CD4-positive, alpha-beta T cell treated with Interleukin-17A for 1 hour (primary cell): ENCODE data around the gene MORN1.

Experiments
- DNase-seq: peaks from one replicate; pipeline ENCODE4 v3.0.0-alpha.2; 2020

MORN1 gene

DNA sequence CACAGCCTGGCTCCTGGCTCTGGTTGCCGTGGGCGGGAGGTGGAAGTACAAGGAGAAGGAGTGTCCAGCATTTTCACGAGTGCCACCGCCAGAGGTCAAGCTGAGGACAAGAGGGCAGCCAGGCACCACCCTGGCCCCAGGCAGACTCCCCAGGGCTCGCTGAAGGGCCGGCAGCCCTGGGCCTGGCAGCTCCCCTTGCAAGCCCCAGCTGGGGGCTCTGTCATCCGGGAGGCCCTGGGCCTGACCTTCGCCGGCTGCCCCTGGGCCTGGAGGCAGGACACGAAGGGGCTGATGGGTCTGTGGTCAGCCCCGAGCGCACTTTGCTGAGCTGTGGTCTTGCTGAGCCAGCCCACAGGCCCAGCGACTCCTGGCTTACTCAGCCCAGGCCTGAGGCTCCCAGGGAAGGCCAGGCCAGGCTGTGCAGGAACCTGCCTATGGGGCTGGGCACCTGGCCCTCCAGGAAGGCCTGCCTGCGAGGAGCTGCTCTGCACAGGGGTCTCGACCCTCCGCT lies 74.8 kb downstream of the MORN1 start:
- DNase-seq = no peak

DNA sequence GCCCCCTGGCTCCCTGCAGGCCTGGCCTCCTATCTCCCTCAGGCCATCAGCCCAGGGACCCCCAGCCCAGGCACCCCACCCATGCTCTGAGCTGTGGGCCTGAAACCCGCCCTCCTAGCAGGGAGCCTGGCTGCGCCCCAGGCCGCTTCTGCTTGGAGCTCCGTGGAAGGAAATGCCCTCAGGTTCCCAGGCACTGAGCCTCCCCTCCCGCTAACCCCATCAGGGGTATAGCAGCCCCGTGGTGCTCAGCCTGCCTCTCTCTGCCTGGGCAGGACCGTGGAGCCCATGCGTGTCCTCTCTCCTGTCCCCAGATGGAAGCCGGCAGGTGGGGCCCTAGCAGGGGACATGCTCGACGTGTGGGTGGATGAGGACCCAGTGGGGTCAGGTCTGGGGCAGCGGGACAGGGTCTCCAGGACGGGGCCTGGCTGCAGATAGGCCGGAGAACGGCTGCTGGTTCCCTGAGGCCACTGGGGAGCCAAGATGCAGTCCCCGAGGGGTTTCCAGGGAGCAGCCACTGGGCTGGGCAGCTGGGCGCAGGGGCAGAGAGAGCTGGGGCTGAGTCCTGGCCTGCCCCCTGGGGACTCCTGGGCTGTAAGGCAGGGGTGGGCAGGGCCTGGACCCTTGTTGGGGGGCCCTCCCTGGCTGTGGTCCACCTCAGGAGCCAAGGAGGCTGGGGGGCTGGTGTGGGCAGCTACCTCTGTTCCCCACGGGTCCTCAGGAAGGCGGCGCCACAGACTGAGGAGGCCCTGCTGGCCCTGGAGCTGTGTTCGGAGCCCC lies 75.5 kb downstream of the MORN1 start:
- DNase-seq = no peak

DNA sequence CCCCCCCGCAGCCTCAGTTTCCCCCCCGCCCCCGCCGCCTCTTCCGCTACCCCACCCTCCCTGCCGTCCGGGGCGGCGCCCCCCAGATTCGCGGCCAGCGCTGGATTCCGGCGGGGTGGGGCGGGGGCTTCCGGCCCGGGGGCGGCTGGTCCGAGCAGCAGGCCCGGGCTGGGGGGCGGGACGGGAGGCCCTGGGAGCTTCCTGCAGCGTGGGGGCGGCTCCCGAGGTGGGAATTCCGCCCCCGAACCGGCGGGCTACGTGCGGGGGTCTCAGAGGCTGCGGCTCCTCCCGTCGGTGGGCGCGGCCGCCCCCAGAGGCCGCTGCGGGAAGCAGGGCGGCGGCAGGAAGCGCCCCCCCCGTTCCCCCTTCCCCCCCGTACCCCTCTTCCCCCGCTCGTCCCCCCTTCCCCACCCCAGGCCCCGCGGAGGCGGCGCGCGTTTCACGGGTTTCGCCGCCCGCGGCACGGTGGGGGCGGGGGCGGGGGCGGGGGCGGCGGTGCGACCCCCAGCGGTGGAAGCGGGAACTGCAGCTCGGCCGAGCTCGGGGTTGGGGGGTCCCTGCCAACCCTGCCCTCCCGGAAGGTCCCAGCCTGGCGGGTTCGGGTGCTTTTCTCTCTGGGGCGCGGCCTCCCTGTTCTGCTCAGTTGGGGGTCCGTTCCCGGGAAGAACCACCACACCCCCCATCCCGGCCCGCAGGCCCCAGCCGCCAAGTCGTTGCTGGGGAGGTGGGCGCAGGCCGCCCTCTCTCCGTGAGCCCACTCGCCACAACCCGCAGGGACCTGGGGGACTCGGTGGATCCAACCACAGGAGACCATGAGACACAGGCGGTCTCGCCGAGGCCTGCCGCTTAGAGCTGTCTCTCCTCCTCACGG lies 76.3 kb downstream of the MORN1 start:
- peak; percentile 73 for DNase-seq

DNA sequence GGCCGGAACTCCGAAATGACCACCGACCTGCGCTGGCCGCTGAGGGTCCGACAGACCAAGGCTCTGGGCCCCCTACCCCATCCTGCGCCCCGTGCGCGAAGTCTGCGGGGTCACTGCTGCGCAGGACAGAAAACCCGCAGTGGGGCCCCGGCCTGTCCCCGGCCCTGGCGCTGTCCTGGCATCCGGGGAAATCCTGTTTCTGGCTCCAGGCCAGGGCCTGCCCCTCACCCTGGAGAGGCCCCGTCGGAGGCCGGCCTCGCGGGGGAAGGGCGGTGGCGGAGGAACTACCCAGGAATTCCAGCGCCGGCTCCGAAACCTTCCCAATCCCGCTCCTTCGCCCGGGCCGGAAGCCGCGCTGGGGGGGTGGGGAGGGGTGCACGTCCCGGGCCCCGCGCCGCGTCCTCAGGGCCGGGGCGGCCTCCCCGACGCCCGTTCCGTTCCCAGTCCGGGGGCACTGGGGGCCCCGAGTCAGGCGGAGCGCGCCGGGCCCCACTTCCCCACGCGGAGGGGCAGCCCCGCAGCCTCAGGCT lies 77.0 kb downstream of the MORN1 start:
- DNase-seq = no peak

DNA sequence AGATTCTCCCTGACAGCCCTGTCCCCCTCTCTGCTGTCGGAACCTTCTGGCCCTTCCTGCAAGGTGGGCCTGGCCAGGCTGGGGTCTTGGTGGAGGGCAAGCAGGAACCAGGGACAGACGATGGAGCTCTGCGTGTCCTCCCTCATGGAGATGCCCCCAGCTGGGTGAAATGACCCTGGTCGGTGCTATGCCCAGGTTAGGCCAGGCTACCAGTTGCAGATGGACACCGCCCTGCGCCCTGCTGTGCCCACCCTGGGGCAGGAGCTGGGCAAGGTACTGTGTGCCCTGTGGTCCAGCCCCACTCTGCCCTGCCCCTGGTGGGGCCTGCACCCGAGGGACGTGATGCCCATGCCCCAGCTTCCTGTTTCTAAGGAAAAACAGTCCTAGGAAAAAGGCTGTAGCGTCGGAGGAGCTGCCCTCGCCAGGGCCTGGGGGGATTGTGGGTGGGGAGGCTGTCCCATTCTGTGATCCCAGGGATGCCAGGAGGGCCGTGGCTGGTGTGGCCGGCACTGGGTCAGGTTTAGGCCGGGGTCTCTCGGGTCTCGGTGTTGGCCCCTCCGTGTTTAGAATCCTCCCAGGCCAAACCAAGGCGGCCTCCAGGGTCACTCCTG lies 77.6 kb downstream of the MORN1 start:
- DNase-seq = no peak

DNA sequence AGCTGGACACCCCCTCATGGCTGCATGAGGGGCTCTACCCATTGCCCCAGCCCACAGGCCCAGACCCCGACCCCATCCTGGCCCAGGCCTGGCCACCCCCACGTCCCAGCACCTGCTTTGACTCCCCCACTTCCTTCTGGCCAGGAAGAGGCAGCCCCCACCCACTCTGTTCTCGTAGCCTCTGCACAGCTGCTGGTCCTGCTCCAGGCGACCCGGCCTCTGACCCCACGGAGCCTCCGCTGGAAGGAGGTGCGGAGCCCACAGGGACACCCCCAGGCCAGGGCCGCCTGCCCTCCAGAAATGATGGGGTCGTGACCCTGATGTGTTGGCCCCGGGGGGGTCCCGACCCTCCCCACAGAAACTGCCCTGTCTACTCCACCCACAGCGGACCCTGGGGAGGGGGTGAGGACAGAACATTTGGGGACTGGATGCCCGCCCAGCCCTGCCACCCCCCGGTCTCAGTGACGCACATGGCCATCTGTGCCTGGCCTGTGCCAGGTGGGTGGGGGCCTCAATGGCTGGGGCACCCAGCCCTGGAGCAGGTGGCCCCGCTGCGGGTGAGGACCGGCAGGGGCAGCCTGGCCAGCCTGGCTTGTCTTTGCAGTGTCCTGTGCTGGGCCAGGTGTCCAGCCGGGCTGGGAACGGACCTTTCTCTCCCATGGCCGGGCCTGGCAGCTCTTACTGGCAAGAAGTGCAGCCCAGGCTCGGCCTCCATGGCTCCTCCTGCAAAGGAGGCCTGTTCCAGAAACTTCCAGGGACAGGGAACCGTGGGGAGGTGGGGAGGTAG lies 78.6 kb downstream of the MORN1 start:
- no peak for DNase-seq

DNA sequence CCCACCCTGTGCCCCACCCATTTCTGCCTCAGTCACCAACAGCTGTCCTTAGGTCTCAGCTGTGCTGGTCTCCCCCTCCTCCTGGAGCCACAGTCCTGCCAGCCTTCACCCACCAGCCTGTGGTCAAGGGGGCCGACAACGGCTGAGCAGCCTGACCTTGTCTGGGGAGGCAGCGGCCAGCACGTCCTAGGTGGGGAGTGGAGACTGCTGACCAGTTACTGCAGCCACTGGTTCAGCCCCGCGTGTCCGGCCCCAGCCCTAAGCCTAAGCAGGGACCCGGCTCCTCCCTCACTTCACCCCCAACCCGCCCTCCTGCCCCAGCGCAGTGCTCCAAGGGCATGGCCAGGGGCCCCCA lies 79.2 kb downstream of the MORN1 start:
- no peak for DNase-seq

DNA sequence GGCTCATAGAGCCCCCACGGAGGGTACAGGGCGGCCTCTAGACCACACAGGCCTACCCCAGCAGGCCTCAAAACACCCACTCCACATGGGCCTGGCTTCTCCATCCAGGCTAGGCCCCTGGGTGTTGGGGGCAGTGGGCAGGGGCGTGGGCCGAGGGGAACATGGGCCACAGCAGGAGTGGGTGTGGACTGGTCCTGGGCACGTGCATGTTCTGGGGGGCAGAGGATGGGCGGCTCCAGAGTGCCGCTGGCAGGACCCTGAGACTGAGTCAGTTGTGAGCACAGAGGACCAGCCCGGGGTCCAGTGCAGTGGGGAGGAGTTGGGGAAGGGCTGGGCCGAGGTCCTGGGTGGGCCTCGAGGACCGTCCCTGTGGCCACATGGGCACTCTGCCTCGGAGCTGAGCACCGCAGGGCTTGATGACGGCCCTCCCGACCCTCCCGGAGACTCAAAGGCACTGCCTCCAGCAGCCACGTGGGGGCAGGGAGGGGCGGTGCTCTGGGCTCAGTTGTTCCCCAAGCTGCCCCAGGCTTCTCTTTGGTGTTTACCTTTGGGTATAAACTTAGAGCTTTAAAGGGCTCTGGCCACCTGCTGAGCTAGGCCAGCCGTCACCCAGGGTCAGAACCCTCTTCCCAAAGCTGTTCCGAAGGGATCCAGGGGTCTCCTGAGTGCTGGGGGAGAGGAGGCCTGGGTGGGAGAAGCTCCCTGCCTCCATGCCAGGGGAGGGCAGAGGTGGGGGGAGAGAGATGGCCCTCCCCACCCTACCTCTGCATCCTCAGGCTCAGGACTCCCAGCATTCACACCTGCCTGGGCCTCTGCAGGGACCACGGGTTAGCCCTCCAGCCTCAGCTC lies 79.9 kb downstream of the MORN1 start:
- DNase-seq = peak; percentile 62

DNA sequence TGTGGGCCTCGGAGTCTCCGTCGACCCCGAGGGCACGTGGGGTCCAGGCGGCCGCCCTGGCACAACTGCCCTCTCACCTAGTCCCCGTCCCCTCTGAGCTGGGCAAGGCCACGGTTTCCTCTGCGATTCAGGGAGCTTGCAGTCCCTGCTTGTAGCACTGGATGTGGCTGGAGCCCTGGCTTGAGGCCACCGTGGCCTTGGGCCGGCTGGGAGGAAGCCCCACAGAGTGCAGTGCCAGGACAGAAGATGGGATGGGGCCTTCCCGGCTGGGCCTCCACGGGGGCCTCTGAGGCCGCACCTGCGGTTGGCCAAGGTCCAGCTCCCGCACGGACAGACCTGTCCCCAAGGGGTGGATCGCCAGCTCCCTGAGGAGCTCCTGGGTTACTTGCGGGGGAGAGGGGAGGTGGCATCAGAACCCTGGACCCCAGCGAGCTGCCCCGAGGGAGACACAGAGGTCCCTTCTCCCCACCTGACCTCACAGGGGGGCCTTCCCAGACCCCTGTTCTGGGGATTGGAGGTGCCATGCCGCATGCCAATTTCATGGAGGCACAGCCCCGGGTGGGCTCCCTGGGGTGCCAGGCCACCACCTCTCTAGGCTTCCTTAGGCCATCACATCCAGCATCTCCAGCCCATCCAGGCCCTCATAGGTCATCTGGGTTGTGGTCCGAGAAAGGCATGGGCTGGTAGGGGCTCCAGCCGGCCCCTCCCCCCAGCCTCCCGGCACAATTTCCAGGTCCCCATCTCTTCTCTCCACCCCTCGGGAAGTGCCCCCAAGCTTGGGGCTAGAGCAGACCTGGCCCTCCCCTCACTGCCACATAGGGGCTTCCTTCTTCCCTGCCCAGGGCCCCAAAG lies 80.8 kb downstream of the MORN1 start:
- no peak for DNase-seq

DNA sequence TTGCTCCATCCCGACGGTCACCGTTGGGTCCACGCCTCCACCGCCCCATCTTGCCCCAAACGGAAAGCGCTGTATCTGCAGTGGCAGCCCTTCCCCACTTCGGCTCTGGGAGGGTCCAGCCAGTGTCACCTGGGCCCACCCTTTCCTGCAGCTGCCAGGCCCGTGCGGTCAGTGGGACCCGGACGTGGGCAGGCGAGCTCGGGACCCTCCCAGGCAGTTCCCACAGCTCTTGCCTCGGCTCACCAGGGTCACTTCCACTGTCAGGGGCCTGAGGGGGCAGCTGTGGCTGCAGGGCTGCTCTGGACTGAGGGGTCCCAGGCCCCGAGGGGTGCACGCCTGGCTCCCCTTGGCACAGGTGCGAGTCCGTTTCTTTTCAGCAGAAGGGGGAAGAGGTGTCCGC lies 82.5 kb downstream of the MORN1 start:
- no peak for DNase-seq

DNA sequence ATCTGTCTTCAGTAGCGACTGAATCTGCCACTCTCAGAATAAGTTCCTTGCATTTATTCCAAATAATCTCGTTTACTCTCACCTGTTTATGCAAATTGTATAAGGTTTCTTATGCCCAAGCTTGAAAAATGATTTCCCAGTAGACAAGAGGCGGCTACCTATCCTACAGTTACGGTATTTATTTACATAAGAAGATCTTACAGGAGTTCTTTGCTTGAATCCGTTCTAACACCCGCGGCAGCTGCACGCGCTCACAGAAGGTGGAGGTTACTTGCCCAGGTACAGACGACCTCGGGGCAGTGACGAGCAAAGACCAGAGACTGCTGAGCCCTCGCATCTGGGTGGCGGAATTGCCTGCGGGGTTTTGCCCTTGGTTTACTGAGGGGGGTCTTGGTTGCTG lies 83.4 kb downstream of the MORN1 start:
- DNase-seq = no peak

DNA sequence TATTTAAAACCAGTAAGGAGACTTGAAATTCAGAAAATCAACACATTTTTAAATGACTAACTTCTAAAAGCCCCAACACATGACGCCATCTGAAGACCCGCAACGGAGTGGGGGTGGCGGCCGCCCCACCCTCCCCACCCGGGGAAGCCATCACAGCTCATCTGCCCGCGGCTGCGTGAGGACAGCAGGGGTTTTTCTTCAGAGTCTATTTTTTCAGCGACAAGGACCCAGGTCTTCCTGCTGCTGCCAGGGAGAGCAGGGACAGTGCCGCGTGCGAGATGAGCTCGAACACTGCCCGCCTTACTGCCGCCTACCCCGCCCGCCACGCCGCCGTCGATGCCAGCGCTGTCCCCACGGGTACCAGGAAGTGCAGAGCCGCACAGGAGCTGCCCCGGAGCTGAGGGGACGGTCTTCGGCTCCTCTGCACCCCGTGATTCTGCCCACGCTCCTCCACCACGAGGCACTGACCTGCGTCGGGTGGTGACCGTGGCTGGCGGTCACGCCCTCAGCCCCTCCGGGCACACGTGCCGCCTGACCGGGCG lies 84.2 kb downstream of the MORN1 start:
- no peak for DNase-seq

DNA sequence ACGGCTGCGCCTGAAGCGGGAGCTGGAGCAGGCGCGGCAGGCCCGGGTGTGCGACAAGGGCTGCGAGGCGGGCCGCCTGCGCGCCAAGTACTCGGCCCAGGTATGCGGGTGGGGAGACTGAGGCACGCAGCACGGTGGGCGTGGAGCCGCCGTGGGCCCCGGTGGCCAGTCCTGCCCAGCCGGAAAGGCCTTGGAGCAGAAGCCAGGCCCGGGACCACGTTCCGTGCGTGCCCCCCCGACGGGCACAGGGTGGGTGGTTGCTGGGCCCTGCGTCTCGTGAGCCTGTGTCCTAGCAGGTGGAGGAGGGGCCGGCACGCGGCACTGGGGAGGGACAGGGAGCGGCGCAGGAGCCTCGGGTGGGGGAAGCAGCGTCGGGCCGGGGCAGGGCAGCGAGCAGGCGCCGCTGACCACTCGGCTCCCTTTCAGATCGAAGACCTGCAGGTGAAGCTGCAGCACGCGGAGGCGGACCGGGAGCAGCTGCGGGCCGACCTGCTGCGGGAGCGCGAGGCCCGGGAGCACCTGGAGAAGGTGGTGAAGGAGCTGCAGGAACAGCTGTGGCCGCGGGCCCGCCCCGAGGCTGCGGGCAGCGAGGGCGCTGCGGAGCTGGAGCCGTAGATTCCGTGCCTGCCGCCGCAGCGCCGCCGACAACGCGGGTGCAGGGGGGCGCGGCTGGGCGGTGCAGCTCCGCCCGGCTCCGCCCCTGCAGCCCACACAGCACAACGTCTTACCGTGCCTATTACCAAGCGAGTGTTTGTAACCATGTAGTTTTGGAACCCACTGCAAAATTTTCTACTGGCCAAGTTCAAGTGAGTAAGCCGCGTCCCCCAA lies 85.0 kb downstream of the MORN1 start:
- no peak for DNase-seq

DNA sequence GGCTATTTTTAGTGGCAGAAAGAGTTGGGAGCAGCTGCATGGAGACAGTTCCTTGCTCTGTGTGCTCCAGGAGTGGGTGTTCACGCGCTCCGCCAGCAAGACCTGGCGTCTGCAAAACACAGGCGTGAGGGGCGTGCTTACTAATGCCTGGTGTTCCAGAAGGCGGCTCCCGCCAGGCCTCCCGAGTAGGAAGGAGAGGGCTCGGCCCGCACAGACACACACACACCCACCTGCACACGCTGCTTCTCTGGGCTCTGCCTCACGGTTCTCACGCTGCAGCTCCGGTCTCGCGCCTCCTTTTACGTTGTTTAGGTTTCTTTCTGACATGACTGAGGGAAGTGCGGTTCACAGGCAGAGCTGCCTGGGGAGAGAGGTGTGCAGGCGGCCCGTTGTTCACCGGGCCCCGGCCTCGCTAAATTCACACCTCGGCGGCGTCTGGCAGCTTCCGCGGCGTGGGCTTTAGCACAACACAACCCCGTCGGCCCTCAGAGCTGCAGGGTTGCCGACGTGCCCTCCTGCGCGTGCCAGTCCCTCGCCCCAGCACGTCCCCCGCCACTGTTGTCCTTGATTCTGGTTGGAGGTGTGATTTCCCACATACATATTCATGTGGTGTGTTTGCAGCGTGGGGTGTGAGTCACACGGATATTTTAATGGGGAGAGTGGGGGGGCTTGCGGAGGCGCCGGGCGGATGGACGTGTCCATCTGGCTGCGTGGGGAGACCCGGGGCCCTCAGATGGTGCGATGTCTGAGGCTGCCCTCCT lies 86.3 kb downstream of the MORN1 start:
- peak; percentile 48 for DNase-seq

DNA sequence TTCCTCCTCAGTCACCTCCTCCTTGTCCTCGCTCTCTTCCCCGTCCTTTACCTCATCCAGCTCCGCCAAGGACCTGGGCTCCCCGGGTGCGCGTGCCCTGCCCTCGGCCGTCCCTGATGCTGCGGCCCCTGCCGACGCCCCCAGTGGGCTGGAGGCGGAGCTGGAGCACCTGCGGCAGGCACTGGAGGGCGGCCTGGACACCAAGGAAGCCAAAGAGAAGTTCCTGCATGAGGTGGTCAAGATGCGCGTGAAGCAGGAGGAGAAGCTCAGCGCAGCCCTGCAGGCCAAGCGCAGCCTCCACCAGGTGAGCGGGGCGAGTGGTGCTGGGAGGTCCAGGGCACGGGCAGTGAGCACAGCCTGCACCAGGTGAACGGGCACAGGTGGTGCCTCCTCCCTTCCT lies 87.1 kb downstream of the MORN1 start:
- no peak for DNase-seq

DNA sequence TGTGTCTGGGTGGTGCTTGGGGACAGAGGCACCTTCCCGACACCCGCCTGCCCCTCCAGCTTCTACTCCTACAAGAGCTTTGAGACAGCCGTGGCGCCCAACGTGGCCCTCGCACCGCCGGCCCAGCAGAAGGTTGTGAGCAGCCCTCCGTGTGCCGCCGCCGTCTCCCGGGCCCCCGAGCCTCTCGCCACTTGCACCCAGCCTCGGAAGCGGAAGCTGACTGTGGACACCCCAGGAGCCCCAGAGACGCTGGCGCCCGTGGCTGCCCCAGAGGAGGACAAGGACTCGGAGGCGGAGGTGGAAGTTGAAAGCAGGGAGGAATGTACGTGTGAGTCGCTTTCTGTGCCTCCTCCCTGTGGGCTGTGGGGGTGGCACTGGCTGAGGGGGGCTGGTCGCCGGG lies 87.6 kb downstream of the MORN1 start:
- no peak for DNase-seq

DNA sequence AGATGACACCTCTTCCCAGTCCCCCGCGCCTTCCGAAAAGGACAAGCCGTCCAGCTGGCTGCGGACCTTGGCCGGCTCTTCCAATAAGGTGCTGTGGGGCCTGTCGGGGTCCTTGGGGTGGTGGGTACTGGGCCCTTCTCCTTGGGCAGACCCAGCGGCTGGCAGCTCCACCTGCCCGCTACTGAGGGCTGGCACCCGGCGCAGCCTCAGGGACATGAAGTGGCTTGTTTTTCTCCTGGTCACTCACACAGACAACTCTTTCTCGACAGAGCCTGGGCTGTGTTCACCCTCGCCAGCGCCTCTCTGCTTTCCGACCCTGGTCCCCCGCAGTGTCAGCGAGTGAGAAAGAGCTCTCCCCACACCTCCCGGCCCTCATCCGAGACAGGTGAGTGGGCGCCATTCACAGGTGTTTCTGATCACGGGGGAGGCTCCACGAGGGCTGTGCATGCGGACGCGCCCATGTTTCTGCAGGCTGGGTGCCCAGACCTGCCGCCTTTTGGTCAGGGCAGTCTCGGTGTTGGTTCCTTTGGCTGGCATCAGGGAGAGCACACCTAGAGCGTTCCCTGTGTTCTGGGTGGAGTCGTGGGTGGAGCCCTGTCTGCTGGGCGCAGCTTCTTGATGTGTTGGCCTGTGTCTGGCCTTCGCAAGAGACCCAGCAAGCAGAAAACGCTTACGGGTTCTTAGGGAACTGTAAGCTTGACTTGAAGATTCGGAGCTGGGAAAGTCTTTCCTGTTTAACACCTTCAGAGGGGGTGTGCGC lies 88.2 kb downstream of the MORN1 start:
- no peak for DNase-seq
